ENCODE results near the gene OSBPL7.

DNA sequence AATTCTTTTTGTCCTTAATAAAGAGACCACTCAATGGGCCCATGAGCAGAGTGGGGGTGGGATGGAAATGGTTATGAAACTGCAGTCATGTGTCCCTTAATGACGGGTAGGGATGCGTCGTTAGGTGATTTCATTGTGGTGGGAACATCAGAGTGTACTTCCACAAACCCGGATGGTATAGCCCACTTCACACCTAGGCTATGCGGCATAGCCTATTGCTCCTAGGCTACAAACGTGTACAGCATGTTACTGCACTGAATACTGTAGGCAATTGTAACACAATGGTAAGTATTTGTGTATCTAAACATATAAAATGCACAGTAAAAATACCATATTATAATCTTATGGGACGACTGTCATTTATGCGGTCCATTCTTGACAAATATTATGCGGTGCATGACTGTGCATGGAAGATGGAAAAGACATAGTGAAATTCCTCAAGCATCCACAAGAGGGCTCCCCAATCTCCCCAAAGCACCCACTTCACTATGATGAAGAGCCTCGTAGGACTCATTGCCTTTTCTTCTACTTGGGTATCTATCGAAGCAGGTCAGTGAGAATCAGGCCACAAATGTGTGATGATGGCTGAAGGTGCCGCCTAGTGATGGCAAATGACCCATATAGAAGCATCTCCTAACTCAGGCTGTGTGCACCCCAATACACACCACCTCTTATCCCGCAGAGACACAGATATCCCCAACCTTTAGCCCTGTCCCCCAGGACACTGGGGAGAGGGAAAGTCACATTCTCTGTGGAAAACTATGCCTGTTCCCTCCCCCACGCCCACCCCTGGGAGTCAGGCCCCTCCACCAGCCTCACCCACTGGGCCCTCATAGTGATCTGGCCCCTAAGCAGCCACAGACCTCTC is 45.0 kb downstream of the OSBPL7 start:
- TF ChIP-seq, protein P1, sequence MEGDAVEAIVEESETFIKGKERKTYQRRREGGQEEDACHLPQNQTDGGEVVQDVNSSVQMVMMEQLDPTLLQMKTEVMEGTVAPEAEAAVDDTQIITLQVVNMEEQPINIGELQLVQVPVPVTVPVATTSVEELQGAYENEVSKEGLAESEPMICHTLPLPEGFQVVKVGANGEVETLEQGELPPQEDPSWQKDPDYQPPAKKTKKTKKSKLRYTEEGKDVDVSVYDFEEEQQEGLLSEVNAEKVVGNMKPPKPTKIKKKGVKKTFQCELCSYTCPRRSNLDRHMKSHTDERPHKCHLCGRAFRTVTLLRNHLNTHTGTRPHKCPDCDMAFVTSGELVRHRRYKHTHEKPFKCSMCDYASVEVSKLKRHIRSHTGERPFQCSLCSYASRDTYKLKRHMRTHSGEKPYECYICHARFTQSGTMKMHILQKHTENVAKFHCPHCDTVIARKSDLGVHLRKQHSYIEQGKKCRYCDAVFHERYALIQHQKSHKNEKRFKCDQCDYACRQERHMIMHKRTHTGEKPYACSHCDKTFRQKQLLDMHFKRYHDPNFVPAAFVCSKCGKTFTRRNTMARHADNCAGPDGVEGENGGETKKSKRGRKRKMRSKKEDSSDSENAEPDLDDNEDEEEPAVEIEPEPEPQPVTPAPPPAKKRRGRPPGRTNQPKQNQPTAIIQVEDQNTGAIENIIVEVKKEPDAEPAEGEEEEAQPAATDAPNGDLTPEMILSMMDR (IDR thresholded peaks at IDR 0.05; ENCODE audit: low read length), result peak; percentile 73
- TF ChIP-seq EZH2 (optimal IDR thresholded peaks at IDR 0.05; ENCODE audit: low read depth, low read length) (no peak), EZH2phosphoT487 (IDR thresholded peaks at IDR 0.05; ENCODE audit: low read length) (no peak)

Data from MM.1S (cell line).